Right lobe of liver (tissue), 6 donors: ENCODE results near the gene TMTC1. TPM values are rescaled to one million over a fixed set of nuclear protein-coding genes. Genes with fewer than 3 reads are reported as not detected.

Source experiments
- ATAC-seq, 4 donors: fragments of 200-7000 bp; cut with Tn5 transposase; one replicate each; pipeline ENCODE4 v1.9.1; 2020; ENCODE audit warnings: mild to moderate bottlenecking in 4 of 4, moderate library complexity in 4 of 4
- DNase-seq, 3 donors: peaks; one replicate each; pipeline ENCODE4 v3.0.0-alpha.2; 2020
- H3K27ac ChIP-seq, 3 donors: fragments of 200-600 bp; one replicate each; pipeline ENCODE4 v1.8.0; 2022
- H3K27me3 ChIP-seq, 2 donors: fragments of 200-600 bp; one replicate each; pipeline ENCODE4 v1.8.0; 2022
- H3K36me3 ChIP-seq, 4 donors: fragments of 200-600 bp; sonication (generic) in 1 of 4; one replicate each; pipeline versions ENCODE4 v1.5.1 to v1.8.0; 2017 to 2022; ENCODE audit warnings: control low read depth in 1 of 4
- H3K4me1 ChIP-seq, 4 donors: fragments of 200-600 bp; sonication (generic) in 1 of 4; one replicate each; pipeline versions ENCODE4 v1.5.1 to v1.8.0; 2017 to 2022; ENCODE audit warnings: control low read depth in 1 of 4
- H3K4me3 ChIP-seq, 3 donors: fragments of 200-600 bp; one replicate each; pipeline ENCODE4 v1.8.0; 2022
- H3K9me3 ChIP-seq, 4 donors: fragments of 200-600 bp; sonication (generic) in 1 of 4; one replicate each; pipeline versions ENCODE4 v1.5.1 to v1.8.0; 2017 to 2022; ENCODE audit warnings: control low read depth in 1 of 4
- CTCF ChIP-seq, 4 donors: fragments of 200-600 bp in 3 of 4; fragments of 450-650 bp in 1 of 4; IDR thresholded peaks; one replicate each; pipeline versions ENCODE4 v1.5.1 to v1.8.0; 2016 to 2022; ENCODE audit warnings: antibody characterized with exemption in 4 of 4, mild to moderate bottlenecking in 2 of 4
- POLR2A ChIP-seq: fragments of 450-650 bp; IDR thresholded peaks from one replicate; pipeline ENCODE4 v1.6.1; 2017; ENCODE audit warnings: antibody characterized with exemption, mild to moderate bottlenecking
- WGBS: methylation state at CpG from one replicate; pipeline ENCODE4 v1.1.6; 2018; ENCODE audit warnings: low coverage, low lambda C conversion rate; ENCODE audit not compliant: insufficient coverage; ENCODE audit errors: missing lambda C conversion rate; 5-methylcytosine and 5-hydroxymethylcytosine counted together
- intact Hi-C, 2 donors: fragments of 100-400 bp; cut with DNase I; formaldehyde crosslinking; loops; one replicate each; pipeline versions ENCODE4 v1.11.2 to v1.14.1; 2022
- total RNA-seq, 6 experiments: library from RNA; depleted of rRNA in 2 of 6; stranded (reverse); fragments of >200 nt in 2 of 6; fragmentation: NEBNext Ultra II Directional in 3 of 6; extraction: Animal tissue kit (Norgen Biotek cat#: 25700) in 3 of 6; gene quantifications; one replicate each; pipeline versions ENCODE4 v1.1.0 to v1.2.4, GENCODE V29; 2016 to 2023
- donor health status: DM: no; HTN: yes; CAD: no.
- donor health status: DM: no; HTN: no; CAD: no.
- donor health status: DM: no; HTN: no; CAD: no.
- donor health status: DM: no; HTN: yes; CAD: no.
- donor health status: DM: no; HTN: yes; CAD: no.

Gene TMTC1
- total RNA-seq, 6 experiments from 2014 or later: 3.0 to 4.2 (median 3.5) TPM

GRCh38 chr12:29616664-29617406, 166.9 kb downstream of the TMTC1 start:
- no peak overlapping the region for H3K4me3 ChIP-seq
- no peak for TF ChIP-seq POLR2A
- no peak for TF ChIP-seq CTCF (IDR thresholded peaks at IDR 0.05)
- H3K27ac ChIP-seq: no peak overlapping the region
- peak in 1 of 4 donors; percentile 30 for ATAC-seq
- peaks cover 0 to under 1% (median 0%) of the 10 kb centered on the region in 4 donors for H3K4me1 ChIP-seq
- H3K36me3 ChIP-seq: no peaks in the 10 kb centered on the region
- H3K9me3 ChIP-seq: no peaks in the 10 kb centered on the region
- DNase-seq: no peak
- intact Hi-C loops: no loop called here
- 67% methylated on average over 6 of the region's 6 CpGs for WGBS
- no peaks in the 10 kb centered on the region for H3K27me3 ChIP-seq

- intact Hi-C loops: no loop called here
- WGBS: 92% methylated on average over 2 of the region's 2 CpGs
- no peak for DNase-seq
- Histone ChIP-seq H3K36me3 (no peaks in the 10 kb centered on the region), H3K27me3 (no peaks in the 10 kb centered on the region), H3K9me3 (no peaks in the 10 kb centered on the region), H3K4me1 (peaks cover 0 to 21% (median 3%) of the 10 kb centered on the region in 4 donors), H3K27ac (no peak overlapping the region), H3K4me3 (no peak overlapping the region)
- ATAC-seq: no peak
- TF ChIP-seq POLR2A: no peak
- TF ChIP-seq CTCF (IDR thresholded peaks at IDR 0.05): no peak
These were observed 168.9 kb downstream of the TMTC1 start for GRCh38 chr12:29614694-29615325.

- no peak for DNase-seq
- Histone ChIP-seq H3K4me3 (no peak overlapping the region), H3K27ac (no peak overlapping the region), H3K4me1 (peaks cover 0 to 21% (median 3%) of the 10 kb centered on the region in 4 donors), H3K36me3 (no peaks in the 10 kb centered on the region), H3K27me3 (no peaks in the 10 kb centered on the region), H3K9me3 (no peaks in the 10 kb centered on the region)
- no peak for ATAC-seq
- intact Hi-C loops: no loop called here
- TF ChIP-seq CTCF (IDR thresholded peaks at IDR 0.05): no peak
- no peak for TF ChIP-seq POLR2A
These were observed 170.8 kb downstream of the TMTC1 start for GRCh38 chr12:29612912-29613311.

GRCh38 chr12:29611906-29612305, 171.8 kb downstream of the TMTC1 start:
- ATAC-seq (peak in 1 of 4 donors; percentile 54), DNase-seq (no peak)
- WGBS: 44% methylated on average over 2 of the region's 3 CpGs
- H3K36me3 ChIP-seq: no peaks in the 10 kb centered on the region
- H3K9me3 ChIP-seq: no peaks in the 10 kb centered on the region
- no peak for TF ChIP-seq CTCF (IDR thresholded peaks at IDR 0.05)
- TF ChIP-seq POLR2A: no peak
- intact Hi-C loops: no loop called here
- H3K4me1 ChIP-seq: peaks cover 0 to 21% (median 3%) of the 10 kb centered on the region in 4 donors
- H3K4me3 ChIP-seq: no peak overlapping the region
- no peak overlapping the region for H3K27ac ChIP-seq
- no peaks in the 10 kb centered on the region for H3K27me3 ChIP-seq
